DMS79 treated with DMSO at 0.1 percent for 48 hours (cell line): Measurements from ENCODE around the gene SFPQ.
"Not testable (repeated sequence)": the region's sequence is repeated elsewhere in the genome, so short reads cannot be mapped to it uniquely, and the experiment has no call there.

ENCODE experiments used
- DNase-seq: peaks from one replicate; lab custom pipeline; 2025; lab: John Stamatoyannopoulos, UW

Gene SFPQ, protein sequence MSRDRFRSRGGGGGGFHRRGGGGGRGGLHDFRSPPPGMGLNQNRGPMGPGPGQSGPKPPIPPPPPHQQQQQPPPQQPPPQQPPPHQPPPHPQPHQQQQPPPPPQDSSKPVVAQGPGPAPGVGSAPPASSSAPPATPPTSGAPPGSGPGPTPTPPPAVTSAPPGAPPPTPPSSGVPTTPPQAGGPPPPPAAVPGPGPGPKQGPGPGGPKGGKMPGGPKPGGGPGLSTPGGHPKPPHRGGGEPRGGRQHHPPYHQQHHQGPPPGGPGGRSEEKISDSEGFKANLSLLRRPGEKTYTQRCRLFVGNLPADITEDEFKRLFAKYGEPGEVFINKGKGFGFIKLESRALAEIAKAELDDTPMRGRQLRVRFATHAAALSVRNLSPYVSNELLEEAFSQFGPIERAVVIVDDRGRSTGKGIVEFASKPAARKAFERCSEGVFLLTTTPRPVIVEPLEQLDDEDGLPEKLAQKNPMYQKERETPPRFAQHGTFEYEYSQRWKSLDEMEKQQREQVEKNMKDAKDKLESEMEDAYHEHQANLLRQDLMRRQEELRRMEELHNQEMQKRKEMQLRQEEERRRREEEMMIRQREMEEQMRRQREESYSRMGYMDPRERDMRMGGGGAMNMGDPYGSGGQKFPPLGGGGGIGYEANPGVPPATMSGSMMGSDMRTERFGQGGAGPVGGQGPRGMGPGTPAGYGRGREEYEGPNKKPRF

DNA sequence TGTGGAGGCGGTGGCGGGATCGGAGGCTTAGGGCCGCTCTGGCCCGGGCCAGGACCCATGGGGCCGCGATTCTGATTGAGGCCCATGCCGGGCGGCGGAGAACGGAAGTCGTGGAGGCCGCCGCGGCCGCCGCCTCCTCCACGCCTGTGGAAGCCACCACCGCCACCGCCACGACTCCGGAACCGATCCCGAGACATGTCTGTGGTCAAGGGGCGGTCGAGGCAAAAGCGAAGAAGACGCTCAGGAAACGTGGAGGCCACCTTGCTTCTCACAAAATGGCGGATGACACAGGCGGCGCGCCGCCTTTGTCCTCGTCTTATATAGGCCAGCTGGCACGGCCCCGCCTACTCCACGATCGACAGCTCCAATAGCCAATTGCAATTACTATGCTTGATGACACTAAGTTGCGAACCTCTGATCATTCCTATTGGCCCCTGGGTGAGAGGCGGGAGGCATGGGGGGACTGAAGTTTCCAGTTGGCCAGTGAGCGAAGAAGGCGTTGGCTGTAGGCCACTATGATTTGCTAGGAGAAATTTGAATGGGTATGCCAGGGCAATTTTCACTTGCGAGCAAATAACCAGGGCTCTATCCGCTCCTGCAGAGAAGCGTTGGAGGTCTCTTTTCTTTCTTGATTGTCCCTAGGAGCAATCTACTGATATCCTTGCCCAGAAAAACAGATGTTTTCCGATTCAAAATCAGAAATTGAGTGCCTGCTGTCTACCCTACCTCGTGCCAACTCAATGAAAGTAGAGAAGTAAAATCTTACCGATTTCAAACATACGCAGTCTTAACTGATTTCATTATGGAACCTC, at the start of gene SFPQ:
Gene SFPQ, minus strand, starts transcription at position 293 of the 812 bp plus-strand sequence. Its CDS starts 96 bp downstream, at position 197.
- DNase-seq = peak; percentile 100

DNA sequence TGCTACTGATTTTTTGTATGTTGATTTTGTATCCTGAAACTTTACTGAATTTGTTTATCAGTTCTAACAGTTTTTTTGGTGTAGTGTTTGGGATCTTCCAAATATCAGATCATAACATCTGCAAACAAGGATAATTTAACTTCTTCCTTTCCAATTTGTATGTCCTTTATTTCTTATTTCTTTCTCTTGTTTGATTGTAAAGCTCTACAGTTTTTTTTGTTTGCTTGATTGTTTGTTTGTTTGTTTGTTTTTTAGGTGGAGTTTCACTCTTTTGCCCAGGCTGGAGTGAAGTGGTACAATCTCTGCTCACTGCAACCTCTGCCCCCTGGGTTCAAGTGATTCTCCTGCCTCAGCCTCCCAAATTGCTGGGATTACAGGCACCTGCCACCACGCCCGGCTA, 43.8 kb upstream of the SFPQ start:
- DNase-seq = not testable (repeated sequence)

DNA sequence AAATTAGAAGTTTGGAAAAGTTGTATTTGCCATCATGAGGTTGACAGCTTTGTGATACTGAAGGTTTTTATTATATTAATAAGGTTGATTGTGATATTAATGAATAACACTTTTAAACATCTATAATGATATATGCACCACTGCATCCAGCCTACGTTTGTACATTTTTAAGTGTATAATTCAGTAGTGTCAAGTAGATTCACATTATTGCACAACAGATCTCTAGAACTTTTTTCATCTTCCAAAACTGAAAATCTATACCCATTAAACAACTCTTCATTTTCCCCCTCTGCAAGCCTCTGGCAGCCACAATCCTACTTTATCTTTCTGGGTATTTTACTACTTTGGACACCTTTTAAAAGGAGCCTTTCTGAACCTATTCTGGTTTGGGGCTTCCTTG, 38.3 kb upstream of the SFPQ start:
- no peak for DNase-seq

DNA sequence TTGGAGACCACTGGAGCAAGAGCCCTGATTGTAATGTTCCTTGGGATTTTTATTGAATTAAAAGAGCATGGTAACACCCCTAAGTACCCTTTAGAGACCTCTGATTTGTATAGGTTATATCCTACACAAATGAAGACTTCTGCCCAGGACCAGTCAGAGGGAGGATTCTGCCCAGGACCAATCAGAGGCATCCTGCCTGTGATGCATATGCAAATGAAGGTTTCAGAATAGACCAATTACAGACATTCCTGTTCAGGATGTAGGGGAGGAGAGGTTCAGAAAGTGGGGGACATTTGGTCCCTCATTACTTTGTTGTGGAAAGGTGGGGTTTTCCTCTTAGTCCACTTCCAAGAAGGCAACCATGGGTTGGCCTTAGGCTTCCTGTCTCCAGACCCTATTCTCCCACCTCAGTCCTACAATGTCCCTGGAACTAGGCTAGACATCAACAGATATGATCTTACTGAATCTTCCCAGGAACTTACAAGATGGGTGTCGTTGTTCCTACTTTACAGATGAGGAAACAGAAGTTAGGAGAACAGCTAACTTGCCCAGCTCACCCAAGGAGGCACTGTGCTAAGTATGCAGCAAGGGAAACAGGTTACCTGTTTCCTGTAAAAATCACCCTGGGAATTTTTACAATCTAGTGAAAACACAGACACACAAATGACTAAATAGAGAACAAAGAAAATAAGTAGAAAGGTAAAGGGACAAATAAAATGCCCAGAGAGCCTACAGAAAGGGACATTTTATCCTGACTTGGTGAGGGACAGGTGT, 36.8 kb upstream of the SFPQ start:
- no peak for DNase-seq

DNA sequence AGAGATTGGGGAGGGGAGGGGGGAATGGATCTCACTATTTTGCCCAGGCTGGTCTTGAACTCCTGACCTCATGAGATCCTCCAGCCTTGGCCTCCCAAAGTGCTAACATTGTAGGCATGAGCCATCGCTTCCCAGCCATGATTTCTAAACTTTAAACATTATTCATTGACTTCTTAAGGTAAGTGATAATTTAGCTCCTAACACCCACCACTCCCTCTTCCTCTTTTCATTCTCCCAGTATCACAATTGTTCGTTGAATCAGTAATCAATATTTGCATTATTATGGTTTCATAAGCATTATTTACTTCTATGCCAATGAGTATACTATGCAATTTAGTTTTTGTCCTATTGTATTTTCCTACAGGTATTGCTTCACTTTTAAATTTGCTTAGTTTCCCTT, 33.6 kb upstream of the SFPQ start:
- DNase-seq = no peak

DNA sequence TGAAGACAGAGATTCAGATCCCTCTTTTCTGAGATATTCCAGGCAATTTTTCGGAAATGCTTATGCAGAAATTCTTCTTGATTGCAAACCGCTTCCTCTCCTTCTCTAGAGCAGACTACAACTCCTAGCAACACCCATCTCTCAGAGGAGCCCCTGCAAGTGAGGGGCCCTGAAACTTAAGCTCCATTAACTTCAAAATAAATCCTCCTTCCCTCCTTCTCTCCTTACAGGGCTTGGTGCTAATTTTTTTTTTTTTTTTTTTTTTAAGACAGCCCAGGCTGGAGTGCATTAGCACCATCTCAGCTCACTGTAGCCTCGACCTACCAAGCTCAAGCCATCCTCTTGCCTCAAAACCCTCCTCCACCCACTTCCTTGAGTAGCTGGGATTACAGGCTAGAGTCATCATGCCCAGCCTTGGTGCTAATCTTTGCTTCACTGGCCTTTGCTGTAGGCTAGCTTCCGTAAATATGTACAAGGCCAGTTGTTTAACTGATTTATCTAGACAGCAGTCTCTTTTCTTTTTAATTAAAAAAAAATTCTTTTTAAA, 30.2 kb upstream of the SFPQ start:
- no peak for DNase-seq

DNA sequence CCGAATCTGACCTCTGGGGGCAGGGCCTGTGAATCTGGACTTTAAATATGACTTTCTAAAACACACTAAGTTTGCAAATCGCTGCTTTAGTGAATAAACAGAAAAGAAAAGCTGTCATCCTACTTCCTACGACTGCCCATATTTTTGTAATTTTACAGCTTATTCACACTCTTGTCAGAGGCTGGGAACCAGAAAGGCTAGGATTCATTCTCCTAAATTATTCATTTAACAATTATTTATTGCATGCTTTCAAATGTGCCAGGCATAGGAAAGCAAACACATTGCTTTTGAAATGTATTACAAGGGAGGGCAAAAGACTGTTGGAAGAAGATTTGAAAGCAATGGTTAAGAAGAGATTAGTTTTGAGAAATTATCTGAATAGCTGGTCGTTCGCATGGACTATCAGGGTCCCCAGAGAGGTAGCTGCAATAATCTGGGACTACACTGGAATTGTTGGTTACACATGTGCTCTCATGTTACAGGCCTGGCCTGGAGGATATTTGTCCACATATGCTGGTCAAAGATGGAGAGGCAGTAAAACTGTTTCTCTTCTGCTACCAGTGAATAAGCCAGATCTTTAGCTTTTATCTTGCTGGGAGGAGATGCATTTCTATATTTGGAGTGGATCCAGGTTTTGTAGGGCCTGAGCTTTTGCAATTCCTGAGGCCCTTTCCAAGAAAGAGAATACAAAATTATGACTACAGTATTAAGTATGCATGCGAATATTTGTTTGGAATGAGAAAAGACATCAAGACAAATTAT, 29.6 kb upstream of the SFPQ start:
- DNase-seq = no peak

DNA sequence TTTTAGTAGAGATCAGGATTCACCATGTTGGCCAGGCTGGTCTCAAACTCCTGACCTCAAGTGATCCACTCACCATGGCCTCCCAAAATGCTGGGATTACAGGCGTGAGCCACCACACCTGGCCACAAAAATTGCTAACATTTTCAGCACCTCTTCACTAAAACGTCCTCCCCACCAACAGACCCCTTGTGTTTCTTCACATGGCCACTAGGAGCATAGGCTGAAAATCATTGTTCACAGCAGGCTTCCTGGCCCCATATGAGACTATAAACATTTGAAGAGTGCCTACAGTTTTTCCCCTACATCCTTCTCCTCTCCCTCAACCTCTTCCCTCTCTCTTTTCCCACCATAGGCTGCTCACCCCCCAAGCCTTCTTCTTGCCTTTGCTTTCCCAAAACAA, 28.0 kb upstream of the SFPQ start:
- DNase-seq = no peak

DNA sequence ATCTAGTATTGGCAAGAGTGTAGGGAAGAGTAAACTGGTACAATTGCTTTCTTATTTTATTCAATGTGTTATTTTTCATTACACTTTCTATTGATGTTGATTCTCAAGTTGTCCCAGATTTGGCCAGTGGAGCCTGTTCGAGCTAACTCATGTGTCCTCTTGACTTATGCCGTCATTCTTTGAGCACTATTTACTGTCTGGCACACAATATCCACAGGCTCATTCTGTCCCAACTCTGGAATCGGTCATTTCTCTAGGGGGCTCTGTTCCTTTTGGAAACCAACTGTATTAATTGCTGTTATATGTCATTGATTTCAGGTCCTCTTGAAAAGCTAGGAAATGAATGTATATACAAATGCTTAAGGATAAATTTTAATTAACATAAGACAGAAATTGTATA, 22.4 kb upstream of the SFPQ start:
- no peak for DNase-seq

DNA sequence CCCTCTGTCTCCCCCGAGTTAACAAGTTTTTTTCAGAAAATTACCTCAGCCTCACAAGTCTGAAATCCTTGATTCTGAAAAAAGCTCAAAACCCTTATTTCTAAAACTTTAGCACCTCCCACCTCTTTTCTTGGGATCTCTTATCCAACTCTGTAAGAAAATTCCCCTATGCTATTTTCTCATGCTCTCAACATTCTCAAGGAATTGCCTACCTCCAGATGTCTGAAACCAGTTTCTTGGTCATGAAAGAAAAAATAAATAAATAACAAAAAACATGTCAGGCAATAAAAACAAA, 18.1 kb upstream of the SFPQ start:
- no peak for DNase-seq

DNA sequence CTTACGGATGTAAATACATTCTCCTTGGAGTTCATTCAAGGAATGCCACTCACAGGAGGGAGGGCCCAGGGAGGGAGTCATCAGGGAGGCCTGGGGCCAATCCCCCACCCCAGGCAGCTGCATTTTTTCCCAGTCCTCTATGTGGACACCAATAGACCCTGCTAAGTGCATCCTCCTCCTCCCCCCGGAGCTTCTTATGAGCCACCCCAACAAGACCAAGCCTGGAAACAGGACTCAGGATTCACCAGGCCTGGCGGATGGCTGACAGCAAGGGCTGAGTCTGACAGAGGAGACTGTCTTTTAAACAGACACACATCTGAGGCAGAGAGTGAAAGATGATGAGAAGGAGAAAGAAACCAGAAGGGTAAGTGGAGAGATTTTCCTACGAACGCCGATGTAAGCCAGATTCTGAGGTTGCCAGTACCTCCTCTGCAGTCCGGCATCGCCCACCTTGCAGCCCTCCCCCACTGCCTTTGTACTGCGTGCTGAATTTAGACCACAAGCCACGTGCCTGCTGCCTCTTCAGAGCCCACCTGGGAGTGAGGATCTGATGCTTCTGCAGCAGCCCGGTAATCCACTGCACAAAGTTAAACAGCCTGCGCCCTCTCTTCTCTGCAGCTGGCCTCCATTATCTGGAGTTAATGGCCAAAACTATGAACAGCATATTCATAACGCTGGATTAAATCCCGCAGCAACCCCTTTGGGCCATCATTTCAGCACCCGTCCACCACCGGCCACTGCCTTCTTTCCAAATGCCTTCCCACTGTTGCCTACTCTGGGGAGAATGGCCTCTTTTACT, 17.6 kb upstream of the SFPQ start:
- no peak for DNase-seq

DNA sequence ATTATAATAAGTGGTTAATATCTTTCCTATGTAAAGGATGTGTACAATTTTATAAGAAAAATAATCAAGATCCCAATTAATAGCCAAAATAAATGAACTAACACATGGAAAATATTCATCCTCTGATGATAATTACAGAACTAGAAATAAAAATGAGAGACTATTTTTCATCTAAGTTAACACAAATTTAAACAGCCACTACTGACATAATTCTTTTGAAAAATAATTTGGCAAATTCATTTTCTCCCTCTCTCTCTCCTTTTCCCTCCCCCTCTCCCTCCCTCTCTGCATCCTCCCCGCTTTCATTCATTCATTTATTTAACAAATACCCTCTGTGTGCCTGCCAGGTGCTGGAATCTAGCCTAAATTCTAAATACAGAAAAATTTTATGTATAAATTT, 10.3 kb upstream of the SFPQ start:
- no peak for DNase-seq

DNA sequence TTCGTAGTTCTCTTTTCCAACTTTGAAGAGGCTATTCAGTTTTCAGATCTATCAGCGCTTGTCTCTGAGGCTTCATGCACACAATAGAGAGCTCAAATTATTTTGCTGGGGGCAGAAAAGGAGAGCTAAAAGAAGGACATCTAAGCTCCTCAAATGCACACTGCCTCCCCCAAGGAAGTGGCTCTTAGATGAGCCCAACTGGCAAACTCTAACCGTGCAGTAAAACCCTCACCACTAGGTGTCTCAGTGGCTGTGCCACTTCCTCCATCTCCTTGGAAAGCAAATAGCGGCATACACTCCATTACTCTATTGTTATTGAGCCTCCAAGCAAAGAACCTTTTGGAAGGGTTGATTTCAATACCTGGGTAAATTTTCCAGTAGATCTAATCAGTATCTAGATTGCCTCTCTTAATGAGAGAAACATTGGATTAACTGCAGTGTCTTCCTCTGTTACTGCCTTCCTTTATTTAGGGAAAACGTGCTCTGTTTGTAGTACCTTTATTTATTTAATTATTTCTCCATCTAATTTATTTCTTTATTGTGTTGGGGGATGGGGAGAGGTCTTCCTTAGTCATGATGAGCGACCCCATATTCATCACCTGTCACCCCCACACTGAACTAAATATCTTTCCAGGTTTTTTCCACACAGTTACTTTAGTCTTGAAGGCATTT, 9.2 kb upstream of the SFPQ start:
- DNase-seq = peak; percentile 58

DNA sequence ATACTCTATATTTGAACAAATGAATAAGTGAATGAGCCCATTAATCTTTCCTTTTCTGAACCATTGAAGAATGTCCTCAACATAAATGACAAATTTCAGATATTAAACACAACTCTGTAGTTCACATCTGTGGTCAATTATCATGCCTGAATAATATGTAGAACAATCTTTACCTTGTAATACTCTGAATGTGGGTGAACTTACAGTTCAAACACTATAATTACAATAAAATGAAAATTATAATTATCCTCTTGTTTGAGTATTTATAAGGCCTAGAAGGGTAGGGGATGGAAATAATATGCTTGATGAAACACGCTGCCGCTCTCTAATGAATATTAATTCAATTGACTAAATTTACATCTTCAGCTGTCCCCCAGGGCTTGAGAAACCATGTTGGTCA, 8.7 kb upstream of the SFPQ start:
- no peak for DNase-seq

DNA sequence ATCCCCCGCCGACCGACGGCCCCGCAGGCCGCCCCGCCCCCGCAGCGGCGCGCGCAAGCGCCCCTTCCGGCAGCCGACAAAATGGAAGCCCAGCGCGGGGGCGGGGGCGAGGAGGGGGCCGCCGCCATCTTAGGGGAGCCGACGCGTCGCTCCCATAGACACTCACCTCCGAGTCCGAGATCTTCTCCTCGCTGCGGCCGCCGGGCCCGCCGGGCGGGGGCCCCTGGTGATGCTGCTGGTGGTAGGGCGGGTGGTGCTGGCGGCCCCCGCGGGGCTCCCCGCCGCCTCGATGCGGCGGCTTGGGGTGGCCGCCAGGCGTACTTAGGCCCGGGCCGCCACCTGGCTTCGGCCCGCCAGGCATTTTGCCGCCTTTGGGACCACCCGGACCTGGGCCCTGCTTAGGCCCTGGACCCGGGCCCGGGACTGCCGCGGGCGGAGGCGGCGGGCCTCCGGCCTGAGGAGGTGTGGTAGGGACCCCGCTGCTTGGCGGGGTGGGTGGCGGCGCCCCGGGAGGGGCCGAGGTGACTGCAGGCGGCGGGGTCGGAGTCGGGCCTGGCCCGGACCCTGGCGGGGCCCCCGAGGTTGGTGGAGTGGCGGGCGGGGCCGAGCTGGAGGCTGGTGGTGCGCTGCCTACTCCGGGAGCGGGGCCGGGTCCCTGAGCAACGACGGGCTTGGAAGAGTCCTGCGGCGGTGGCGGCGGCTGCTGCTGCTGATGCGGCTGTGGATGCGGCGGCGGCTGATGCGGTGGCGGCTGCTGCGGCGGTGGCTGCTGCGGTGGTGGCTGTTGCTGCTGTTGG, 691 bp downstream of the SFPQ start:
- peak; percentile 68 for DNase-seq

DNA sequence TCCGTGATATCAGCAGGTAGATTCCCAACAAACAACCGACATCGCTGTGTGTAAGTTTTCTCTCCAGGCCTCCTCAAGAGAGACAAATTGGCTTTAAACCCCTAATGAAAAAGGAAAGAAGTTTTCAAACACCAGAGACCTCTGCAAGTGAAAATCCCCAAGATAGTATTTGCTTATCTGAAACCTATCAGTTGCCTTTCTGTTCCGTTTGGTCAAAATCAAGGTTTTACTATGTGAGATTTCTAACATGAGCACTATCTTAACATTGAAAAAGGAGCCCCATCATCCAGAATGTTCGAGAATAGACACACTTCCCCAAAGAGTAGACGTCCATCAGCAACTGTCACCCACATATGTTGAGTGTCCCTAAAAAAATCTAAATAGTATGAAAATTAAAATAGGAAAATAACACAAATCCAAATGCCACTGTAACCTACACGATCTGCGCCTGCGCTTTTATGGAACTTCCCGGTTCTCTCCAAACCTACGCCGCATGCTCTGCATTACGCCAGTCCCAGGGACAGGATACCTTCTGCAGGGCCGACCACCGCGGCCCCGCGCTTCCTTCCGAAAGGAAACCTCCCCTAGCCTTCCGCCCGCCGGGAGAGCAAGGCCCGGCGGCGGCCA, 1.4 kb downstream of the SFPQ start:
- DNase-seq = no peak

DNA sequence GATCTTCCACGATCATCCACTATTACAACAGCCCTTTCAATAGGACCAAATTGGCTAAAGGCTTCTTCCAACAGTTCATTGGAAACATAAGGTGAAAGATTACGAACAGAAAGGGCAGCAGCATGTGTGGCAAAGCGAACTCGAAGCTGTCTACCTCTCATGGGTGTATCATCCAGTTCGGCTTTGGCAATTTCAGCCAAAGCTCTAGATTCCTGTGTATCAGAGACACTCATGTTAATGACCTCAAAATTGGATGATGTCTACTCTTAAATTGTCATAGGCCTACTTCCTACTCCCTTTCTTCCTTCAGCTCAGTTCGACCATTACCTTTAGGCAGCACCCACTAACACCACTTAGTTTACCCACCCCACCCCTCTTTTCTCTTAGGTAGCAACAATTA, 2.2 kb downstream of the SFPQ start:
- DNase-seq = no peak
